GM12891 (cell line): ENCODE data around the gene RANBP17.

ENCODE experiments used
- PAX5 ChIP-seq: IDR thresholded peaks from 2 replicates; pipeline ENCODE4 v1.6.1; 2011; ENCODE audit warnings: low read length, moderate library complexity, mild to moderate bottlenecking; ENCODE audit not compliant: insufficient read depth, severe bottlenecking
- POLR2A ChIP-seq: IDR thresholded peaks from 2 replicates; pipeline ENCODE4 v1.6.1; 2011; ENCODE audit warnings: low read depth, low read length, control low read depth
- POLR2AphosphoS5 ChIP-seq: IDR thresholded peaks from 2 replicates; pipeline ENCODE4 v1.6.1; 2011; ENCODE audit warnings: low read depth, low read length, control low read depth
- SPI1 ChIP-seq: IDR thresholded peaks from 2 replicates; pipeline ENCODE4 v1.6.1; 2011; ENCODE audit warnings: low read depth, low read length, control low read depth
- TAF1 ChIP-seq: IDR thresholded peaks from 2 replicates; pipeline ENCODE4 v1.6.1; 2011; ENCODE audit warnings: low read depth, low read length, control low read depth

DNA sequence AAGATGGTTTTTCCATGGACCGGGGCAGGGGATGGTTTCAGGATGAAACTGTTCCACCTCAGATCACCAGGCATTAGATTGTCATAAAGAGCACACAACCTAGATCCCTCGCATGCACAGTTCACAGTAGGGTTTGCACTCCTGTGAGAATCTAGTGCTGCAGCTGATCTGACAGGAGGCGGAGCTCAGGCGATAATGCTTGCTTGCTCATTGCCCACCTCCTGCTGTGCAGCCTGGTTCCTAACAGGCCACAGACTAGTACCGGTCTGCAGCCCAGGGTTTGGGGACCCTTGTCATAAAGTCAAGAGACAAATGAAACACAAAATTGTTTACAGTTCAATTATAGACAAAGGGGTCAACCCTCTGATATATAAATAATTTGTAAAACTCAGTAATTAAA lies 101.7 kb downstream of the RANBP17 start:
- no peak for TF ChIP-seq POLR2A
- no peak for TF ChIP-seq PAX5
- TF ChIP-seq POLR2AphosphoS5: no peak
- TF ChIP-seq SPI1: no peak
- TF ChIP-seq TAF1: no peak
